GM12872 (cell line): ENCODE results near the gene DCTD.

Source experiments
- TF ChIP-seq, protein P1 (sequence below): IDR thresholded peaks from 3 replicates; pipeline ENCODE4 v1.5.1; 2011; ENCODE audit warnings: low read depth, mild to moderate bottlenecking, low read length, moderate library complexity; ENCODE audit not compliant: insufficient read depth

DCTD gene

DNA sequence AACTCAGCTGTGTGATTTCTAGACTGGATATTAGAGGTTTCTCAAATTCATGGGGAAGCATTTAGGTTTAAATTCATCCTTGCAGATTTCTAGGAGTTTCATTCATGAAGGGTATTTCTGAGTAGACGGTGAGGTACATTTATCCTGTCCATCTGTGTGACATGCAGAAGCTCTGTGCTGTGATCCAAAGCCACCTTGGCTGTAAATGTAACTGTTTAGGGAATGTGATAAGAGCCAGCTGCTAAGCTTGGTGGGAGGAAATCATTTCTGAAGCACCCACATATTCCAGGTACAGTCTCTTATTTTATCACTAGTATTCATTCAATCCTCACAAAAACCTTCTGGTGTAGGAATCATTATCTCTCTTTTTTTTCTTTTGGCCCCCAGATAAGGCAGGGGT, 8.7 kb upstream of the DCTD start:
- TF ChIP-seq, protein P1, sequence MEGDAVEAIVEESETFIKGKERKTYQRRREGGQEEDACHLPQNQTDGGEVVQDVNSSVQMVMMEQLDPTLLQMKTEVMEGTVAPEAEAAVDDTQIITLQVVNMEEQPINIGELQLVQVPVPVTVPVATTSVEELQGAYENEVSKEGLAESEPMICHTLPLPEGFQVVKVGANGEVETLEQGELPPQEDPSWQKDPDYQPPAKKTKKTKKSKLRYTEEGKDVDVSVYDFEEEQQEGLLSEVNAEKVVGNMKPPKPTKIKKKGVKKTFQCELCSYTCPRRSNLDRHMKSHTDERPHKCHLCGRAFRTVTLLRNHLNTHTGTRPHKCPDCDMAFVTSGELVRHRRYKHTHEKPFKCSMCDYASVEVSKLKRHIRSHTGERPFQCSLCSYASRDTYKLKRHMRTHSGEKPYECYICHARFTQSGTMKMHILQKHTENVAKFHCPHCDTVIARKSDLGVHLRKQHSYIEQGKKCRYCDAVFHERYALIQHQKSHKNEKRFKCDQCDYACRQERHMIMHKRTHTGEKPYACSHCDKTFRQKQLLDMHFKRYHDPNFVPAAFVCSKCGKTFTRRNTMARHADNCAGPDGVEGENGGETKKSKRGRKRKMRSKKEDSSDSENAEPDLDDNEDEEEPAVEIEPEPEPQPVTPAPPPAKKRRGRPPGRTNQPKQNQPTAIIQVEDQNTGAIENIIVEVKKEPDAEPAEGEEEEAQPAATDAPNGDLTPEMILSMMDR, result no peak

DNA sequence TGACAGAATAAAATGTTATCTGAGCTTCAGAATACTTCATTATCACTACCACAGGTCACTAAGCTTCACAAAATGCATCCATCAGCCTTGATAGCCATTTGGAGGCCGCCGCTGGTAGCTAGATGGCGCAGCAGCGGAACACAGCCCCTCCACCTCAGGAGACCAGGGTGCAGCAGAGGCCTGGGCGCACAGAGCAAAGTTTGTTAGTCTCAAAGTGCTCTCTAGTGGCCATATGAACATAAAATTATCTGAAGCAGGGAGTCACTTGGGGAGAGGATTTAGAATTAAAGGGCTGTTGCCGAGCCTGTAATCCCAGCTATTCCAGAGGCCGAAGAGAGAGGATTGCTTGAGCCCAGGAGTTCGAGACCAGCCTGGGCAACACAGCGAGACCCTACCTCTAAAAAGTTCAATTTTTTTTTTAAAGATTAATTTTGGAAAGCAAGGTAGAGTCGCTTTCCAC, 8.1 kb upstream of the DCTD start:
- TF ChIP-seq, protein P1, result peak; percentile 68

DNA sequence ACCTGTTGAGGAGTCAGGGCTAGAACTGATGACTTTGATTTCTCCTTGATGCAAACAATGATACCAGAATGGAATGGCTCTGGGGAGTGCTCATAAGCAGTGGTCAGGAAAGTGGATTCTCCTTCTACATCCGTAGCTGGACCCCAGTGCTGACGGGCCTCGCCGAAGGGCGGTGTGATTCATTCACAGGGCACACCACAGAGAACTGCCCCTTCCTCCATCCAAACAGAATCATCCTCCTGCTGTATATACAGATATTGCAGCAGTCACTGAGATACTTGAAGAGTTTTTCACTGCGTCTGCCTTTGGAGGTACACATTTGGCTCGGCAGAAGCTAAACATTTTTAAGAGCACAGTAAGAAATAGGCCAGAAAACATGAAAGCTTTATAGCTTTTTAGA, 7.3 kb upstream of the DCTD start:
- TF ChIP-seq, protein P1, result no peak

DNA sequence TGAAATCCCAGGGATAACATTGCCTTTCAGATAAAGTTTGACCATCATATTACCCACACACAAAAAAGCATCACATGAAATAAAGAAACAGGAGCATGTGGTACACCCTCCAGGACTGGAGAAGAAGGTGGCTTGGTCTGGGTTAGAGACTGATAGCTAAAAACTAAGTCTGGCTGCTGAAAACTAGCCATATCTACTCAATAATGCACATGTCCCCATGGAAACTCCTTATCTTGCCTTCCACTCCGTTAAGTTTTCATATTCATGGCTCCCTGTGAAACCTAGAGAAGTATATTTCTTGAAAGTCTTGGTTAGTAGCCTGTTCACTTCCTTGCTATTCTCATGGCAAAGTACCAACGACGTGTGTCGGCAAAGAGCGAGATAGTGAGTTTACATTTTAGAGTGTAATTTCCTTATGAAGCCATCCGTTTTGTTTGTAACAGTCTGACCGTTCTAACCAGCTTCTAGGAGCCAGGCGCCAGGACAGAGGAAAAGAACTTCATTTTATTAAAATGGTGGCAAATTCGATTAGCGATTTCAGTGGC, 6.7 kb upstream of the DCTD start:
- TF ChIP-seq, protein P1, result no peak

DNA sequence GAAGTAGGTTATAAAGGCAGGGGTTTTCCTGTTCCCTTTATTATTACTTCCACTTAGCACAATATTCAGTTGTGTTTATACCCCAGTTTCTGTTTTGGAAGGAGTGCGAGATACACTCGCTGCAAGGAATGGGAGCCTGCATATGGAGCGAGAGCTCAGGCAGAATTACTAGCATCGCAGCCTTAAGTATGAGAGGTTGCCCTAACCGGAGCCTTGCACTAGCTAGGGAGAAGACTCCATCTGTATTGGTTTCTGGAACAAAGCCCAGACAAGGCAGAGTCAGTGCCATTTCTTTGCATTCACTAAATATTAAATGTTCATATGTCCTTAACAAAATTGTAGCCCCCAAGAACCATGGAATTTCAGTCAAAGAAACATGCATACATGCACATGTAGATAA, 6.2 kb upstream of the DCTD start:
- TF ChIP-seq, protein P1, result no peak

DNA sequence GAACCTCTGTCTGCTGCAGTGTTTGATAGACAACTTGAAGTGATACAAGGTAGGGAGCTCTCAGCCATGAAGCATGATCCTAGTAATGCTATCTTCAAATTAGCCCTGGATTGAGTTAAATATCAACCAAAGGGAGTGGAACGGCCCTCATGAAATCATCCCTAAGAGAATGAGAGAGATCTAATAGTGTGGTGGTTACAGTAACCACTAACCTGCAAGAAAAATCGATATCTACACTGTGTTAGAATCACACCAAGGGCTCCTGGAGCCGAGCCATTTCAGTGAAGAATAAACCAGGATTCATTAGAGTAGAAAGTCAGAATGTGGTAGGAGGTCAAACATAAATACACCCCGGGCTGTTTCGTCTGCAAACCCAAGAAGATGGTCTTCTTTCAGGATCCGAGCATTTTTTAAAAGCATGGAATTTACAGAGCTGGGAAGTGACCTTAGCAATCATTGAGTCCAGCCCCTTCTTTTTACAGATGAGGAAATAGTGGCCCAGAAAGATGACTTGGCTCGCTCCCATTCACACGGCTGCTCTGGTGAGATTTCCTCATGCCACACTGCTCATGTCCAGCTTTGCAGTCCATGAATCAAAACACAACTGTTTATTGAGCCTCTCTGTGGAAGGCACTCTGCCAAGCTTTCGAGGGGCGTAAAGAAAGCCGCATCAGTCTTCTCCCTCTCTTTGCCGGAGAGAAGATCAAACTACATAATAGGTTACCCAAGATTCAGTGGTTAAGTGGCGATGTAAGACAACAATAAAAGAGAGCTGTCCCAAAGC, 5.5 kb upstream of the DCTD start:
- TF ChIP-seq, protein P1, result no peak

DNA sequence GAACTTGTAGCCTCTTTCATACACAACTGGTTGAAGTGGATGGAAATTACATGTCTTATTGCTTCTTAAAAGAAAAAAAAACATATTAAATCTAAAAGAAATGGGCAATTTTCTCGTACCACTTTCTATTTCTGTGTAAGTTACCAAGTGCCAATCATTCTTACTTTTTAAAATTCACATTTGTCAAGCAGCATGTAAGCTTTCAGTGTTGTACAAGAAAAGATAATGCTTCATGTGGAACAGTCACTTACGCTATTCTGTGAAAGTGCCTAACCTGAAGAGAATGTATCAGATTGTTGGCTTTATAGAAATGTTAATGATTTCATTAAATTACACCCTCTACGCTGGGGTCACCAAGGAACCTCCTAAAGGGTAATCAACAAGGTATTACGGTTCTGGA, 4.4 kb upstream of the DCTD start:
- TF ChIP-seq, protein P1, result no peak
